Endothelial cell of umbilical vein (primary cell): ENCODE data around the gene TARBP1. TPM values are rescaled to one million over a fixed set of nuclear protein-coding genes. Genes with fewer than 3 reads are reported as not detected.

Source experiments
- BruUV-seq: library from RNA; stranded (reverse); fragments of 400-500 nt; replicated peaks from 2 replicates; lab custom pipeline; 2021; lab: Mats Ljungman, UMichigan
- CTCF ChIA-PET: fragments of 300-600, 350-600 bp; sonication (Branson Sonifier 250); formaldehyde crosslinking; loops from one replicate; lab custom pipeline; 2021; ENCODE audit warnings: antibody characterized with exemption, inconsistent platforms; lab: Charles Lee
- POLR2A ChIA-PET: fragments of 300-600, 350-600 bp; sonication (Branson Sonifier 250); formaldehyde crosslinking; loops from one replicate; lab custom pipeline; 2021; ENCODE audit warnings: antibody characterized with exemption, inconsistent platforms; lab: Charles Lee
- DNase-seq: peaks from one replicate; pipeline ENCODE4 v3.0.0-alpha.2; 2011; ENCODE audit warnings: low read depth, low spot score
- FAIRE-seq: peaks from 2 replicates; lab custom pipeline; 2011; peaks lifted over from hg19 to GRCh38; lab: Jason Lieb, UNC
- H2AFZ ChIP-seq: 2 replicates; pipeline ENCODE4 v1.6.0; 2012; ENCODE audit warnings: low read depth, low read length, control low read depth, inconsistent platforms
- H3K27ac ChIP-seq: 2 replicates; pipeline ENCODE4 v1.5.1; 2011; ENCODE audit warnings: low read depth, mild to moderate bottlenecking, control low read depth, low read length, moderate library complexity; ENCODE audit not compliant: insufficient read depth
- H3K27me3 ChIP-seq, 2 experiments: 2 replicates each; pipeline versions ENCODE4 v1.6.0 to v1.6.1; 2011; ENCODE audit warnings: low read length in 2 of 2, mixed read lengths in 1 of 2; ENCODE audit not compliant: control insufficient read depth in 2 of 2, insufficient read depth in 2 of 2
- H3K36me3 ChIP-seq, 2 experiments: 2 replicates in 1 of 2; 3 replicates in 1 of 2; pipeline ENCODE4 v1.5.1; 2011; ENCODE audit warnings: low read length in 2 of 2, mild to moderate bottlenecking in 1 of 2, moderate library complexity in 1 of 2; ENCODE audit not compliant: control insufficient read depth in 2 of 2, insufficient read depth in 2 of 2; ENCODE audit errors: extremely low read depth in 1 of 2
- H3K4me1 ChIP-seq: 3 replicates; pipeline ENCODE4 v1.5.1; 2011; ENCODE audit warnings: mild to moderate bottlenecking, low read length; ENCODE audit not compliant: control insufficient read depth, insufficient read depth; ENCODE audit errors: extremely low read depth
- H3K4me2 ChIP-seq: 2 replicates; pipeline ENCODE4 v1.6.1; 2011; ENCODE audit warnings: low read length, control low read depth, mixed read lengths; ENCODE audit not compliant: insufficient read depth
- H3K4me3 ChIP-seq, 3 experiments: fragments of 200-600 bp in 1 of 3; sonication (generic), shearing (Covaris generic) in 1 of 3; replicated peaks in 1 of 3; 2 replicates each; pipeline ENCODE4 v1.5.1; 2011 to 2016; ENCODE audit warnings: control low read depth in 3 of 3, low read length in 3 of 3, mild to moderate bottlenecking in 2 of 3, inconsistent platforms in 1 of 3, low read depth in 1 of 3, moderate library complexity in 1 of 3; ENCODE audit not compliant: insufficient read depth in 1 of 3
- H3K79me2 ChIP-seq: 2 replicates; pipeline ENCODE4 v1.6.0; 2012; ENCODE audit warnings: low read length, inconsistent platforms; ENCODE audit not compliant: control insufficient read depth, insufficient read depth
- H3K9ac ChIP-seq: replicated peaks from 2 replicates; pipeline ENCODE3; 2011; ENCODE audit warnings: low read length, control low read depth; ENCODE audit not compliant: insufficient read depth; ENCODE audit errors: extremely low read depth
- H3K9me1 ChIP-seq: replicated peaks from 3 replicates; pipeline ENCODE4 v1.6.0; 2011; ENCODE audit warnings: mild to moderate bottlenecking, low read length; ENCODE audit not compliant: control insufficient read depth, insufficient read depth; ENCODE audit errors: extremely low read depth
- H3K9me3 ChIP-seq: replicated peaks from 2 replicates; pipeline ENCODE4 v1.5.1; 2012; ENCODE audit warnings: low read length, inconsistent platforms; ENCODE audit not compliant: control insufficient read depth, insufficient read depth
- H4K20me1 ChIP-seq: replicated peaks from 2 replicates; pipeline ENCODE3; 2011; ENCODE audit warnings: mild to moderate bottlenecking, low read length; ENCODE audit not compliant: control insufficient read depth, insufficient read depth; ENCODE audit errors: extremely low read depth
- EZH2 ChIP-seq: IDR thresholded peaks from 2 replicates; pipeline ENCODE4 v1.6.1; 2012; ENCODE audit warnings: borderline replicate concordance, low read depth, mild to moderate bottlenecking, moderate library complexity, low read length, inconsistent platforms; ENCODE audit not compliant: severe bottlenecking
- FOS ChIP-seq: IDR thresholded peaks from 2 replicates; pipeline ENCODE4 v1.6.1; 2011; ENCODE audit warnings: mild to moderate bottlenecking, low read length, moderate library complexity, borderline replicate concordance; ENCODE audit not compliant: insufficient read depth
- GATA2 ChIP-seq: IDR thresholded peaks from 2 replicates; pipeline ENCODE4 v1.7.0; 2011; ENCODE audit warnings: low read depth, mild to moderate bottlenecking, moderate library complexity, mixed read lengths, low read length; ENCODE audit not compliant: insufficient read length, insufficient read depth
- JUN ChIP-seq: IDR thresholded peaks from 2 replicates; pipeline ENCODE4 v1.6.1; 2011; ENCODE audit warnings: borderline replicate concordance, low read depth; ENCODE audit not compliant: insufficient read length, insufficient read depth
- MAX ChIP-seq: IDR thresholded peaks from 2 replicates; pipeline ENCODE4 v1.6.1; 2011; ENCODE audit not compliant: insufficient read depth, insufficient read length
- MYC ChIP-seq: IDR thresholded peaks from one replicate; pipeline ENCODE4 v1.6.1; 2011; ENCODE audit warnings: mild to moderate bottlenecking, low read depth, low read length
- POLR2A ChIP-seq: IDR thresholded peaks from 2 replicates; pipeline ENCODE4 v1.6.1; 2012; ENCODE audit warnings: low read depth, mild to moderate bottlenecking, control low read depth, low read length
- POLR2AphosphoS5 ChIP-seq: IDR thresholded peaks from 2 replicates; pipeline ENCODE4 v1.6.1; 2012; ENCODE audit warnings: low read depth, mild to moderate bottlenecking, control low read depth, low read length, moderate library complexity; ENCODE audit not compliant: insufficient read depth
- dilution Hi-C: fragments of 300-500 bp; cut with MboI; formaldehyde crosslinking; loops from one replicate; pipeline ENCODE4 v1.15.0; 2019; ENCODE audit warnings: low sequenced_read_pairs; ENCODE audit not compliant: extremely low pct_ligation_motif_present
- intact Hi-C: fragments of 100-400 bp; cut with micrococcal nuclease; formaldehyde crosslinking; loops from one replicate; pipeline ENCODE4 v1.10.0; 2022
- polyA plus RNA-seq, 4 experiments: library from polyadenylated mRNA; depleted of rRNA in 3 of 4; stranded (reverse) in 3 of 4; unstranded in 1 of 4; fragments of >200 nt; gene quantifications; 2 replicates each; pipeline versions ENCODE4 v1.2.1 to v1.2.3, GENCODE V29; 2011 to 2012; ENCODE audit warnings: missing spikeins in 1 of 4
- total RNA-seq: library from RNA; stranded (reverse); gene quantifications from 2 replicates; pipeline ENCODE4 v1.2.3, GENCODE V29; 2021
- TF ChIP-seq, protein P1 (sequence below), 2 donors: IDR thresholded peaks; 1 replicate in 1 of 2; 2 replicates in 1 of 2; pipeline ENCODE4 v1.5.1; 2011; ENCODE audit warnings: low read length in 2 of 2, mild to moderate bottlenecking in 2 of 2, moderate library complexity in 2 of 2, control low read depth in 1 of 2, inconsistent platforms in 1 of 2, low read depth in 1 of 2; ENCODE audit not compliant: insufficient read depth in 1 of 2; ENCODE audit errors: extremely low read depth in 1 of 2

TARBP1 gene
- total and polyA plus RNA-seq, 2 donors (not counting 3 experiments of a cell fraction or from before 2014, with no cell fraction given): 17.3 to 23.4 TPM

- DNase-seq (no peak), FAIRE-seq (no peak)
- no TSS peak for BruUV-seq
- Histone ChIP-seq H2AFZ (no peak overlapping the region), H3K4me1 (peaks cover 7% of the 10 kb centered on the region), H3K79me2 (no peaks in the 10 kb centered on the region), H3K36me3 (no peaks in the 10 kb centered on the region), H3K4me3 (no peak overlapping the region), H3K4me2 (no peak overlapping the region), H3K9ac (no peak overlapping the region), H3K27me3 (peaks cover 18 to 21% of the 10 kb centered on the region in 2 experiments), H3K9me1 (no peaks in the 10 kb centered on the region), H3K9me3 (no peaks in the 10 kb centered on the region), H4K20me1 (no peaks in the 10 kb centered on the region), H3K27ac (no peak overlapping the region)
- ChIA-PET POLR2A (no interaction called here), CTCF (interaction anchor here (1.6 to 3.7 kb wide), 2 partner anchors 11 to 16 kb away, joined by 5 to 25 read pairs; no protein-coding TSS in a partner anchor)
- TF ChIP-seq MYC (no peak), EZH2 (no peak), JUN (no peak), GATA2 (no peak), POLR2AphosphoS5 (no peak), FOS (no peak), POLR2A (no peak), MAX (no peak)
- TF ChIP-seq, protein P1, sequence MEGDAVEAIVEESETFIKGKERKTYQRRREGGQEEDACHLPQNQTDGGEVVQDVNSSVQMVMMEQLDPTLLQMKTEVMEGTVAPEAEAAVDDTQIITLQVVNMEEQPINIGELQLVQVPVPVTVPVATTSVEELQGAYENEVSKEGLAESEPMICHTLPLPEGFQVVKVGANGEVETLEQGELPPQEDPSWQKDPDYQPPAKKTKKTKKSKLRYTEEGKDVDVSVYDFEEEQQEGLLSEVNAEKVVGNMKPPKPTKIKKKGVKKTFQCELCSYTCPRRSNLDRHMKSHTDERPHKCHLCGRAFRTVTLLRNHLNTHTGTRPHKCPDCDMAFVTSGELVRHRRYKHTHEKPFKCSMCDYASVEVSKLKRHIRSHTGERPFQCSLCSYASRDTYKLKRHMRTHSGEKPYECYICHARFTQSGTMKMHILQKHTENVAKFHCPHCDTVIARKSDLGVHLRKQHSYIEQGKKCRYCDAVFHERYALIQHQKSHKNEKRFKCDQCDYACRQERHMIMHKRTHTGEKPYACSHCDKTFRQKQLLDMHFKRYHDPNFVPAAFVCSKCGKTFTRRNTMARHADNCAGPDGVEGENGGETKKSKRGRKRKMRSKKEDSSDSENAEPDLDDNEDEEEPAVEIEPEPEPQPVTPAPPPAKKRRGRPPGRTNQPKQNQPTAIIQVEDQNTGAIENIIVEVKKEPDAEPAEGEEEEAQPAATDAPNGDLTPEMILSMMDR (IDR thresholded peaks at IDR 0.05; ENCODE audit: extremely low read depth in 1 of 2, insufficient read depth in 1 of 2, low read depth in 1 of 2, low read length in 2 of 2): no peak
- dilution Hi-C loops: loop anchor here (10.0 kb wide), 1 partner anchor 611 kb away; no protein-coding TSS in a partner anchor
- intact Hi-C loops: no loop called here
Measured at GRCh38 chr1:234484218-234484617, 5.2 kb upstream of the TARBP1 start.
